Uterus (tissue), 4 donors: ENCODE data around the gene LIMK1. TPM values are rescaled to one million over a fixed set of nuclear protein-coding genes. Genes with fewer than 3 reads are reported as not detected.

Experiments
- DNase-seq, 2 donors: peaks; one replicate each; pipeline ENCODE4 v3.0.0-alpha.2; 2019 to 2020
- H3K27ac ChIP-seq, 2 donors: fragments of 200-600 bp; sonication (generic); 1 replicate in 1 of 2; 2 replicates in 1 of 2; pipeline ENCODE4 v1.5.1; 2016 to 2018
- H3K27me3 ChIP-seq, 2 donors: fragments of 200-600 bp; sonication (generic); one replicate each; pipeline ENCODE4 v1.5.1; 2018 to 2019; ENCODE audit warnings: control low read depth in 1 of 2
- H3K36me3 ChIP-seq, 2 donors: fragments of 200-600 bp; sonication (generic); one replicate each; pipeline ENCODE4 v1.5.1; 2019; ENCODE audit warnings: control low read depth in 1 of 2
- H3K4me1 ChIP-seq, 2 donors: fragments of 200-600 bp; sonication (generic); one replicate each; pipeline ENCODE4 v1.5.1; 2018 to 2019; ENCODE audit warnings: control low read depth in 1 of 2
- H3K4me3 ChIP-seq, 2 donors: fragments of 200-600 bp; sonication (generic); 1 replicate in 1 of 2; 2 replicates in 1 of 2; pipeline ENCODE4 v1.5.1; 2018 to 2019; ENCODE audit warnings: mild to moderate bottlenecking in 1 of 2
- H3K9me3 ChIP-seq, 2 donors: fragments of 200-600 bp; sonication (generic); one replicate each; pipeline ENCODE4 v1.5.1; 2019; ENCODE audit warnings: control low read depth in 1 of 2
- POLR2A ChIP-seq, 2 donors: fragments of 450-650 bp; IDR thresholded peaks; one replicate each; pipeline ENCODE4 v1.6.1; 2016; ENCODE audit warnings: antibody characterized with exemption in 2 of 2, mild to moderate bottlenecking in 1 of 2, moderate library complexity in 1 of 2
- intact Hi-C: fragments of 100-400 bp; cut with DNase I; formaldehyde crosslinking; loops from one replicate; pipeline ENCODE4 v1.15.1; 2023; ENCODE audit warnings: low total_unique reads
- total RNA-seq, 4 donors: library from RNA; depleted of rRNA in 3 of 4; stranded (reverse); fragments of >200 nt in 3 of 4; gene quantifications; one replicate each; pipeline versions ENCODE4 v1.1.0 to v1.2.4, GENCODE V29; 2014 to 2023
- TF ChIP-seq, protein P1 (sequence below), 4 experiments: fragments of 200-600 bp in 2 of 4; fragments of 450-650 bp in 2 of 4; sonication (generic) in 2 of 4; IDR thresholded peaks; one replicate each; pipeline ENCODE4 v1.5.1; 2016 to 2019; ENCODE audit warnings: antibody characterized with exemption in 4 of 4, mild to moderate bottlenecking in 2 of 4, moderate library complexity in 1 of 4
- donor health status: DM: yes; HTN: yes; CAD: no.

LIMK1 gene
- total RNA-seq, 4 donors from 2014 or later: 1.8 to 22.4 (median 11.4) TPM

GRCh38 chr7:74061840-74062539 lies 21.6 kb upstream of the LIMK1 start:
- intact Hi-C loops: no loop called here
- DNase-seq: peak; percentile 87
- H3K4me1 ChIP-seq: no peaks in the 10 kb centered on the region
- no peak overlapping the region for H3K4me3 ChIP-seq
- H3K27me3 ChIP-seq: no peaks in the 10 kb centered on the region
- H3K36me3 ChIP-seq: no peaks in the 10 kb centered on the region
- H3K9me3 ChIP-seq: no peaks in the 10 kb centered on the region
- H3K27ac ChIP-seq: peak overlapping the region; percentile 67 to 92
- TF ChIP-seq, protein P1, sequence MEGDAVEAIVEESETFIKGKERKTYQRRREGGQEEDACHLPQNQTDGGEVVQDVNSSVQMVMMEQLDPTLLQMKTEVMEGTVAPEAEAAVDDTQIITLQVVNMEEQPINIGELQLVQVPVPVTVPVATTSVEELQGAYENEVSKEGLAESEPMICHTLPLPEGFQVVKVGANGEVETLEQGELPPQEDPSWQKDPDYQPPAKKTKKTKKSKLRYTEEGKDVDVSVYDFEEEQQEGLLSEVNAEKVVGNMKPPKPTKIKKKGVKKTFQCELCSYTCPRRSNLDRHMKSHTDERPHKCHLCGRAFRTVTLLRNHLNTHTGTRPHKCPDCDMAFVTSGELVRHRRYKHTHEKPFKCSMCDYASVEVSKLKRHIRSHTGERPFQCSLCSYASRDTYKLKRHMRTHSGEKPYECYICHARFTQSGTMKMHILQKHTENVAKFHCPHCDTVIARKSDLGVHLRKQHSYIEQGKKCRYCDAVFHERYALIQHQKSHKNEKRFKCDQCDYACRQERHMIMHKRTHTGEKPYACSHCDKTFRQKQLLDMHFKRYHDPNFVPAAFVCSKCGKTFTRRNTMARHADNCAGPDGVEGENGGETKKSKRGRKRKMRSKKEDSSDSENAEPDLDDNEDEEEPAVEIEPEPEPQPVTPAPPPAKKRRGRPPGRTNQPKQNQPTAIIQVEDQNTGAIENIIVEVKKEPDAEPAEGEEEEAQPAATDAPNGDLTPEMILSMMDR (IDR thresholded peaks at IDR 0.05): peak in 1 of 4 experiments; percentile 14
- peak; percentile 51 to 76 for TF ChIP-seq POLR2A (IDR thresholded peaks at IDR 0.05)

GRCh38 chr7:74063223-74063641 lies 20.4 kb upstream of the LIMK1 start:
- Histone ChIP-seq H3K27ac (no peak overlapping the region), H3K9me3 (no peaks in the 10 kb centered on the region), H3K27me3 (no peaks in the 10 kb centered on the region), H3K4me3 (no peak overlapping the region), H3K36me3 (no peaks in the 10 kb centered on the region), H3K4me1 (no peaks in the 10 kb centered on the region)
- no peak for TF ChIP-seq POLR2A (IDR thresholded peaks at IDR 0.05)
- TF ChIP-seq, protein P1 (IDR thresholded peaks at IDR 0.05): no peak
- intact Hi-C loops: no loop called here
- no peak for DNase-seq

DNA sequence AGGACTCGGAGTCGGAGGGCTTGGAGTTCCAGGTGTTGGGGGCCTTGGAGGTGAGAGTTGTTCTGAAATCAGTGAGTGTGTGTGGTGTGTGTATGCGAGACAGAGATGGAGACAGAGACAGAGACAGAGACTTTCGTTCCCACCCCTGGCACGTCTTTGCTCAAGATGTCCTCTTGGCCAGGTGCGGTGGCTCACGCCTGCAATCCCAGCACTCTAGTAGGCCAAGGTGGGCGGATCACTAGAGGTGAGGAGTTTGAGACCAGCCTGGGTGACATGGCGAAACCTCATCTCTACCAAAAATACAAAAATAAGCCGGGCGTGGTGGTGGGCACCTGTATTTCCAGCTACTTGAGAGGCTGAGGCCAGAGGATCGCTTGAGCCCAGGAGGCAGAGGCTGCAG lies 20.0 kb upstream of the LIMK1 start:
- Histone ChIP-seq H3K9me3 (no peaks in the 10 kb centered on the region), H3K27me3 (no peaks in the 10 kb centered on the region), H3K4me1 (no peaks in the 10 kb centered on the region), H3K4me3 (no peak overlapping the region), H3K27ac (no peak overlapping the region), H3K36me3 (no peaks in the 10 kb centered on the region)
- intact Hi-C loops: no loop called here
- TF ChIP-seq, protein P1 (IDR thresholded peaks at IDR 0.05): no peak
- no peak for TF ChIP-seq POLR2A (IDR thresholded peaks at IDR 0.05)
- DNase-seq: no peak

DNA sequence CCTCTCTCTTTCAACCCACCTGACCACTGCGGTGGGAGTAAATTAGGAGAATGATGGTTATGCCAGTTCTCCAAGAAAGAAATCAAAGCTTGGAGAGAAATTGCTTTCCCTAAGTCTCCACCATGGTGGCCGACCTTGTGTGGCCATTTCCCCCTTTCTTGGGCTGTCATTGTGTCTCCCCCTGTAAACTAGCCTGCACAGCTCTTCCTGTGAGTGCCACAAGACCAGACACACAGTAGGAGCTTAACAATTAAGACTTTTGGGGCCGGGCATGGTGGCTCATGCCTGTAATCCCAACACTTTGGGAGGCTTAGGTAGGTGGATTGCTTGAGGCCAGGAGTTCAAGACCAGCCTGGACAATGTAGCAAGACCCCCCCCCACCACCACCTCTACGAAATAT lies 18.9 kb upstream of the LIMK1 start:
- no peak for DNase-seq
- H3K4me1 ChIP-seq: no peaks in the 10 kb centered on the region
- no peak for TF ChIP-seq POLR2A (IDR thresholded peaks at IDR 0.05)
- TF ChIP-seq, protein P1 (IDR thresholded peaks at IDR 0.05): no peak
- H3K27me3 ChIP-seq: no peaks in the 10 kb centered on the region
- no peaks in the 10 kb centered on the region for H3K9me3 ChIP-seq
- H3K4me3 ChIP-seq: no peak overlapping the region
- no peaks in the 10 kb centered on the region for H3K36me3 ChIP-seq
- H3K27ac ChIP-seq: no peak overlapping the region
- intact Hi-C loops: no loop called here

DNA sequence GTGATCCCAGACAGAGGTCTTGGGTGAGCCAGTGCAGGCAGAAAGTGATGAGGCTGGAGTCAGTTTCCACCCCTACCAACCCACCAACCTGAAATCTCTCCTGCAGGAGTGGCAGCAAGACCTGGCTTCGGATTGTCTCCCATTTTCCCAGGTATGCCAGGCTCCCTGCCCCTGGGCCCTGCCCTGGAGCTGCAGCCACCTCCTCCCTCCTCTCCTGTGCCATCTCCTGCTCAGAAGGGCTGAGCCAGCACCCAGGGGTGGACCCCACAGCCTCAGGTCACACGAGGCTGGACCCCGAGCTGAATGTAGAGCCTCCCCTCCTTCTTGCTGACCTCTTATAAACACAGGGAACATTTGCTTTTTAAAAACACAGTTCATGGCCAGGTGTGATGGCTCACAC lies 17.0 kb upstream of the LIMK1 start:
- no peak for DNase-seq
- intact Hi-C loops: no loop called here
- no peaks in the 10 kb centered on the region for H3K9me3 ChIP-seq
- H3K36me3 ChIP-seq: no peaks in the 10 kb centered on the region
- H3K27ac ChIP-seq: no peak overlapping the region
- TF ChIP-seq, protein P1 (IDR thresholded peaks at IDR 0.05): no peak
- TF ChIP-seq POLR2A (IDR thresholded peaks at IDR 0.05): no peak
- no peak overlapping the region for H3K4me3 ChIP-seq
- H3K27me3 ChIP-seq: no peaks in the 10 kb centered on the region
- H3K4me1 ChIP-seq: no peaks in the 10 kb centered on the region
